GM12878 (cell line): ENCODE results near the gene ADCY5.

Experiments used
- ATF7 ChIP-seq: fragments of 450-650 bp; IDR thresholded peaks from 2 replicates; pipeline ENCODE4 v1.6.1; 2016; ENCODE audit warnings: low read depth, mild to moderate bottlenecking
- BCL11A ChIP-seq: IDR thresholded peaks from 2 replicates; pipeline ENCODE4 v1.6.1; 2011; ENCODE audit warnings: low read depth, low read length
- EGR1 ChIP-seq, 2 experiments: IDR thresholded peaks; 1 replicate in 1 of 2; 2 replicates in 1 of 2; pipeline ENCODE4 v1.6.1; 2011 to 2012; ENCODE audit warnings: low read depth in 2 of 2, low read length in 2 of 2, borderline replicate concordance in 1 of 2, mild to moderate bottlenecking in 1 of 2, moderate library complexity in 1 of 2
- FOS ChIP-seq: IDR thresholded peaks from 3 replicates; pipeline ENCODE4 v1.6.1; 2011; ENCODE audit warnings: borderline replicate concordance; ENCODE audit not compliant: insufficient read length; ENCODE audit errors: extremely low read depth
- FOXM1 ChIP-seq: IDR thresholded peaks from 2 replicates; pipeline ENCODE4 v1.6.1; 2012; ENCODE audit warnings: low read depth, mild to moderate bottlenecking, inconsistent platforms, low read length, moderate library complexity
- POLR2A ChIP-seq: IDR thresholded peaks from 2 replicates; pipeline ENCODE4 v1.6.1; 2011; ENCODE audit warnings: low read depth, mild to moderate bottlenecking, low read length
- SRF ChIP-seq, 2 experiments: IDR thresholded peaks; 2 replicates each; pipeline ENCODE4 v1.6.1; 2011; ENCODE audit warnings: low read depth in 2 of 2, low read length in 2 of 2, mild to moderate bottlenecking in 1 of 2, moderate library complexity in 1 of 2
- YY1 ChIP-seq: IDR thresholded peaks from 2 replicates; pipeline ENCODE4 v1.6.1; 2011; ENCODE audit warnings: low read depth, mild to moderate bottlenecking, low read length
- ZNF207 ChIP-seq: fragments of 450-650 bp; IDR thresholded peaks from 2 replicates; pipeline ENCODE4 v1.6.1; 2014; ENCODE audit warnings: antibody characterized with exemption, mild to moderate bottlenecking, borderline replicate concordance
- ZNF384 ChIP-seq: IDR thresholded peaks from 2 replicates; pipeline ENCODE4 v1.6.1; 2012; ENCODE audit warnings: low read depth, mild to moderate bottlenecking, low read length, improper control_type of control experiment, borderline replicate concordance
- TF ChIP-seq, protein P1 (sequence below), 3 experiments: IDR thresholded peaks in 2 of 3; conservative IDR thresholded peaks in 1 of 3; 2 replicates each; pipeline ENCODE4 v1.5.1; 2011; ENCODE audit warnings: low read depth in 3 of 3, low read length in 3 of 3, mild to moderate bottlenecking in 3 of 3, control low read depth in 2 of 3, moderate library complexity in 2 of 3, inconsistent platforms in 1 of 3, mixed read lengths in 1 of 3; ENCODE audit not compliant: control insufficient read depth in 2 of 3, insufficient read depth in 1 of 3; ENCODE audit errors: extremely low read depth in 1 of 3
- TF ChIP-seq, protein P2 (sequence below): fragments of 450-650 bp; IDR thresholded peaks from 2 replicates; pipeline ENCODE4 v1.6.1; 2017; ENCODE audit warnings: mild to moderate bottlenecking

DNA sequence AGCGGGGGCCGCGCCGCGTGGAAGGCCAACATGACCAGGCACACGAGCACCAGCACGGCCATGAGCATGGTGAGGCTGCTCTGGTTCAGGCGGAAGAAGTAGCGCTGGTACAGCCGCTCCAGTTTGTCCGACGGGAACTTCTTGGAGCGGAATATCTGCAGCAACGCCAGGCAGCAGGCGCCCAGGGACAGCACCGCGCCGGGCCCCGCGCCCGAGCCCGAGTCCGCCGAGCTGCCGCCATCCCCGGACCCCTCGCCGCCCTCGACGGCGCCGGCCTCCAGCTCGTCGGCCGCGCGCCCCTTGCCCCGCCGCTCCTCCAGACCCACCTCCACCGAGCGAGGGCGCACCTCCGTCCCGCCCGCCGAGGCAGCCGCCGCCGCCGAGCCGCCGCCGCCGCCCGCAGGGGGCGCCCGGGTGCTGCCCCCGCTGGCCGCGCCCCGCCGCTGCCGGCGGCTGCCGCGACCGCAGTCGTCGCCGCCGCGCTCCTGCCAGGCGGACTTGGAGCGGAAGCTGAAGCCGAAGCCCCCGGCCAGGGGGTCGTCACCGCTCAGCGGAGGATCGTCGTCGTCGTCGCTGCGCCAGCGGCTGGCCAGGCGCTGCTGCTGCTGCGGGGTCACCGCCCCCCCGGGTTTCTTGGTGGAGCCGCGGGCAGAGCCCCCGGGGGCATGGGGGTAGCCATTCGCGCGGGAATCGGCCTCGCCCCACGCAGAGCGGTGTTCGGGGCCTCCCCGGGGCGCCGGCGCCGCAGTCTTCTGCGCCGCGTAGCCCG lies 957 bp downstream of the ADCY5 start:
- TF ChIP-seq FOXM1 = no peak
- TF ChIP-seq YY1 = no peak
- TF ChIP-seq BCL11A = no peak
- TF ChIP-seq FOS = no peak
- no peak for TF ChIP-seq POLR2A
- TF ChIP-seq, protein P1, sequence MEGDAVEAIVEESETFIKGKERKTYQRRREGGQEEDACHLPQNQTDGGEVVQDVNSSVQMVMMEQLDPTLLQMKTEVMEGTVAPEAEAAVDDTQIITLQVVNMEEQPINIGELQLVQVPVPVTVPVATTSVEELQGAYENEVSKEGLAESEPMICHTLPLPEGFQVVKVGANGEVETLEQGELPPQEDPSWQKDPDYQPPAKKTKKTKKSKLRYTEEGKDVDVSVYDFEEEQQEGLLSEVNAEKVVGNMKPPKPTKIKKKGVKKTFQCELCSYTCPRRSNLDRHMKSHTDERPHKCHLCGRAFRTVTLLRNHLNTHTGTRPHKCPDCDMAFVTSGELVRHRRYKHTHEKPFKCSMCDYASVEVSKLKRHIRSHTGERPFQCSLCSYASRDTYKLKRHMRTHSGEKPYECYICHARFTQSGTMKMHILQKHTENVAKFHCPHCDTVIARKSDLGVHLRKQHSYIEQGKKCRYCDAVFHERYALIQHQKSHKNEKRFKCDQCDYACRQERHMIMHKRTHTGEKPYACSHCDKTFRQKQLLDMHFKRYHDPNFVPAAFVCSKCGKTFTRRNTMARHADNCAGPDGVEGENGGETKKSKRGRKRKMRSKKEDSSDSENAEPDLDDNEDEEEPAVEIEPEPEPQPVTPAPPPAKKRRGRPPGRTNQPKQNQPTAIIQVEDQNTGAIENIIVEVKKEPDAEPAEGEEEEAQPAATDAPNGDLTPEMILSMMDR (IDR thresholded peaks at IDR 0.05 in 2 of 3, conservative IDR thresholded peaks at IDR 0.05 in 1 of 3; ENCODE audit: control insufficient read depth in 2 of 3, extremely low read depth in 1 of 3, insufficient read depth in 1 of 3, low read depth in 3 of 3, low read length in 3 of 3) = peak in 1 of 3 experiments; percentile 8; a peak in 1 of 6 replicates
- TF ChIP-seq, protein P2, sequence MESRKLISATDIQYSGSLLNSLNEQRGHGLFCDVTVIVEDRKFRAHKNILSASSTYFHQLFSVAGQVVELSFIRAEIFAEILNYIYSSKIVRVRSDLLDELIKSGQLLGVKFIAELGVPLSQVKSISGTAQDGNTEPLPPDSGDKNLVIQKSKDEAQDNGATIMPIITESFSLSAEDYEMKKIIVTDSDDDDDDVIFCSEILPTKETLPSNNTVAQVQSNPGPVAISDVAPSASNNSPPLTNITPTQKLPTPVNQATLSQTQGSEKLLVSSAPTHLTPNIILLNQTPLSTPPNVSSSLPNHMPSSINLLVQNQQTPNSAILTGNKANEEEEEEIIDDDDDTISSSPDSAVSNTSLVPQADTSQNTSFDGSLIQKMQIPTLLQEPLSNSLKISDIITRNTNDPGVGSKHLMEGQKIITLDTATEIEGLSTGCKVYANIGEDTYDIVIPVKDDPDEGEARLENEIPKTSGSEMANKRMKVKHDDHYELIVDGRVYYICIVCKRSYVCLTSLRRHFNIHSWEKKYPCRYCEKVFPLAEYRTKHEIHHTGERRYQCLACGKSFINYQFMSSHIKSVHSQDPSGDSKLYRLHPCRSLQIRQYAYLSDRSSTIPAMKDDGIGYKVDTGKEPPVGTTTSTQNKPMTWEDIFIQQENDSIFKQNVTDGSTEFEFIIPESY = no peak
- TF ChIP-seq ATF7 = no peak
- TF ChIP-seq SRF (IDR thresholded peaks at IDR 0.05; ENCODE audit: low read depth in 2 of 2, low read length in 2 of 2) = no peak
- TF ChIP-seq EGR1 (IDR thresholded peaks at IDR 0.05; ENCODE audit: borderline replicate concordance in 1 of 2, low read depth in 2 of 2, low read length in 2 of 2) = no peak
- no peak for TF ChIP-seq ZNF207
- TF ChIP-seq ZNF384 = no peak
